HG03442 (cell line): ENCODE measurements around the gene VPS37C.

ENCODE experiments used
- ATAC-seq: cut with Tn5 transposase; IDR thresholded peaks from one replicate; pipeline ENCODE4 v1.9.1; 2021; ENCODE audit warnings: mild to moderate bottlenecking, moderate library complexity; ENCODE audit not compliant: unreplicated experiment

Gene VPS37C

DNA sequence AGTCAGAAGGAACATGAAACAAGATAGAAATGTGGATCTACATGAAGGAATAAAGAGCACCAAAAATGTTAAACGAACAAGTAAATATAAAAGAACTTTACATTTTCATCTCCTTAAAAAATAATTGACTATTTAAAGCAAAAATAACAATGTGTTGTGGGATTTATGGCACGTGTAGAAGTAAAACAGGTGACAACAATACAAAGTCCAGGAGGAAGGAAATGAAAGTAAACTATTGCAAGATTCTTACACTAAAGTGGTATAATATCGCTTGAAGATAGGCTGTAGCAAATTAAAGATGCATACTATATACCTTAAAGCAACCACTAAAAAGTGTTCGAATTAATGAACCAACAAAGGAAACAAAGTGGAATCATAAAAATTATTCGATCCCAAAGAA is 5.5 kb downstream of the VPS37C start:
- ATAC-seq = no peak

GRCh38 chr11:61155312-61155711 is 5.9 kb downstream of the VPS37C start:
- no peak for ATAC-seq

- ATAC-seq = no peak
These were observed 6.7 kb downstream of the VPS37C start for GRCh38 chr11:61154528-61154927.

DNA sequence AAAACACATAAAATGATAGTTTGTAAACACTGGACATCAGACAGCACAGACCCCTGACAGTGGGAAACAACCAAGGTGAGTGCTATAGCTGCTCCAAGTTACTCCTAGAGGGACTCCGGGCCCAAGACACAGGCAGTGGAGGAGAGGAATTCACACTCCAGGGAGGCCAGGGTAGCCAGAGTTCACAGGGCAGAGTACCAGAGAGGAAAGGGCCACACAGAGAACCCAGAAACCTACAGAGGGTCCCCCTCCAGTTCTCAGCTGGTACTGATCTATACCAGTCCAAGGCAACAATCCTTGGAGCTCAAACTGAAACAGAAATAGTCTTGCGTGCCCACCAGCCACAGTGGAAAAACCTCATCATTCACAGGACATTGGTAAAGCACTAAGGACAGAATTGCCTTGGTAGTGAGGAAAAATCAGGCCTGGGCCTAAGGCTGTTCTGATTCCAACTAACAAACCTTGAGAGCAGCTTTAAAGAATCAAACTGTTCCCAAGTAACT is 7.6 kb downstream of the VPS37C start:
- no peak for ATAC-seq

GRCh38 chr11:61152816-61153592 is 8.2 kb downstream of the VPS37C start:
- ATAC-seq = no peak

- ATAC-seq = no peak
These were observed 9.5 kb downstream of the VPS37C start for GRCh38 chr11:61151545-61152252.

DNA sequence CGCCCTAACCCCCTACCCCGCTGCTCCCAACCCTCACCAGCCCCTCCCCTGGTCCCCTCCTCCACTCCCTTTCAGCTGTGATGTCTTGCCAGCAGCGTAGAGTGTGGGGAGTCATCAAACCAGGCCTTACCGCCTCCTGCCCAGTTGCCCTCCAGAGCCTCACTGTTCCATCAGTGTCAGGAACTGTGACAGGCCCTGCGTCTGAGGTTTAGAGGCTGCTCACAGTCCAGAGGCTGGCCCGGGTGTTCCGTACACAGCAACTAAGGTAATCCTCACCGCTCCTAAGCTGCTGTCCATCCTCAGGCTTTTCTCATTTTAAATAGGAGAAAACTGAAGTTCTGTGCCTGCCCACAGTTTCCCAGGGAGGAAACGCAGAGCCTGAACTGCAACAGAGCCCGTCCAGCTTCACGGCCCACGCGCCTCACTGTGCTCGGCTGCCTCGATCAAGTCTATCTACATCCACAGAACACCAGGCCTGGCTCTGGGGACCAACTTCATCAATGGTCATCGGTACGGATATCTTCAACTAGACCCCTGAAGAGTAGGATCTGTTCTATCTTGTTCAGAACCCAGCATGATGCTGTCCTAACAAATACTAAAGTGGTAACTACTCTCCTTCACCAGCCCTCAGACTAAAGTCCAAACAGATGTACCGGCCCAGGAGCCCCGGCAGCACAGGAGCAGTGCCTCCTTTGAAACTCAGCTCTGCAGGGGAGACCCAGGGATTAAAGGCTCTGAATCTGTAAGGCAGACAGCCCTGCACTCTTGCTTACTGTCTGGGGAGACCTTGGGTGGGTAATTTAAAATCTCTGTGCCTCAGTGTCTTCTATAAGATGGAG is 10.3 kb downstream of the VPS37C start:
- ATAC-seq = no peak

DNA sequence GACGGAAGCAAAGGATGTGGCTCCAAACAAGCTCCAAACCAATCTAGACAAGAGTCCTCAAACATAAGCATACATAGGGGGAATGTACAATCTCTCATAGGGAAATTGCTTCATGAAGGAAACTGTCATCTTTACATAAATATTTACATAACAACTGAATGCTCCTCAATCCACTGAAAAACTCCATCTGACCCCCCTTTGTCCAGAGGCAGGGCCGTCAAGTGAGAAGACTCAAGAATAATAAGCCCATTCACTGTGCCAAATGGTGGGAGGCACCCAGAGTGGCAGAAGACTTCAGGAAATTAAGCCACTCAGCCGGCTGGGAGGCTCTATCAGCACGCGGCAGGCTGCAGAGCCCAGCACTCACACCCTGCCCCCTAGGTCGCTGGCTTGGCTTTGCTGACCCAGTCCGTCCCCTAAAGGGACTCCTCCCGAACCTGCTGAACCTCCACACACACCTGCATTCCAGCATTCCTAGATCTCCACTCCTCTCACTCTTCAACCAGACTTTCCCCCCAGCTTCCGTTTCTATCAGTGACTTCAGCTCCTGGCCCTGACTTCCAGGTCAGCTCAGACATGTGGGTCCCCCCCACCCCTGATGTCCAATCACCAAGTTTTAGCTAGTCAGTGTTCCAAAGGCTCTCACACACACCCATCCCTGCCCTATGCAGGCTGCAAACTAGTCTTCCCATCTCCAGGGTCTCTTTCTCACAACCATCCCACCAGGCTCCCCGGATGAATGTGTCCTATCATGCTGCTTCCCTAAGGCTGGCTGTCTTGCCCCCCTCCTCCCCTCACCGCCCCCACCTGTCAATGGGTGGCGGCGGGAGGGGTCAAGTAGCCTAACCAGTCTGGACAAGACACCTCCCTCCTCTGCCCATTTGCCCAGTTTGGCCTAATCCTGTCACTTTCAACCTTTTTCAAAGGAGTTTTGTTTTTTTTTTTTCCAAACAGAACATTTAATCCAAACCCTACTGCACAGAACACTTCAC is 11.3 kb downstream of the VPS37C start:
- no peak for ATAC-seq

- no peak for ATAC-seq
These were observed 13.2 kb downstream of the VPS37C start for GRCh38 chr11:61147791-61148620.

DNA sequence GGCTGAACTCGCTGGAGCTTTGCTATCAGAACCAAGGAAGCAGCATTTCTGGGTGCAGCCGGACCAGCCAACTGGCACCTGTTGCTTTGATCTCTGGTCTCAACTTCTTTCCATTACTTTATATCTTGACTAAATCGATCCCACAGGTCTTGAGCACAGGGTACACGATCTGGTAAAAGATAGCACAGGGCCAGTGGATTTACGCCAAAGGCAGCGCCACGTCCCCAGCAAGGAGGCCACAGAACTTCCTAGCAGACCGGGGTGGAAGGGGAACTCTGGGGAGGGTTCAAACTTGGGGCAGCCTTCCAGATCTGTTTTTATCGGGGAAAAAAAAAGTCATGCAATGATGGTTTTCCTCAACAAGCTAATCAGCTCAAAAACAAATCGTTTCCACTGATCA is 14.0 kb downstream of the VPS37C start:
- ATAC-seq = no peak

DNA sequence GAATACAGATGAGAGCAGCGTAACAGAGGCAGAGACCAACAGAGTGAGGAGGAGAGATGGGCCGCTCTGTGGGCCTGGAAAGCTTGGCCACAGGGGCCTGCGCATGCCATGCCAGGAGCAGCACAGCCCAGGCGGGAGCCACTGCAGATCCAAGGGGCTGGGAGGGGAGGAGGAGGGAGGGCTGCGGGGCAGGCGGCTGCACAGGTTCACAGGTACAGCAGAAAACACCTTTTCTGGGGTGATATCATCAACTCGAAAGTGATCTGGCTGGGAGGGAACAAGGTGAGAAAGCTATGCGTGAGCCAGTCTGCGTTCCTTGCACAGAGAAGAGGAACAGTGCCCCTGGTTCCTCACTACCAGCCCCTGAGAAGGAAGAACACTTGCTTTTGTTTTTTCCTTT is 14.8 kb downstream of the VPS37C start:
- no peak for ATAC-seq

GRCh38 chr11:61145228-61146005 is 15.8 kb downstream of the VPS37C start:
- no peak for ATAC-seq

DNA sequence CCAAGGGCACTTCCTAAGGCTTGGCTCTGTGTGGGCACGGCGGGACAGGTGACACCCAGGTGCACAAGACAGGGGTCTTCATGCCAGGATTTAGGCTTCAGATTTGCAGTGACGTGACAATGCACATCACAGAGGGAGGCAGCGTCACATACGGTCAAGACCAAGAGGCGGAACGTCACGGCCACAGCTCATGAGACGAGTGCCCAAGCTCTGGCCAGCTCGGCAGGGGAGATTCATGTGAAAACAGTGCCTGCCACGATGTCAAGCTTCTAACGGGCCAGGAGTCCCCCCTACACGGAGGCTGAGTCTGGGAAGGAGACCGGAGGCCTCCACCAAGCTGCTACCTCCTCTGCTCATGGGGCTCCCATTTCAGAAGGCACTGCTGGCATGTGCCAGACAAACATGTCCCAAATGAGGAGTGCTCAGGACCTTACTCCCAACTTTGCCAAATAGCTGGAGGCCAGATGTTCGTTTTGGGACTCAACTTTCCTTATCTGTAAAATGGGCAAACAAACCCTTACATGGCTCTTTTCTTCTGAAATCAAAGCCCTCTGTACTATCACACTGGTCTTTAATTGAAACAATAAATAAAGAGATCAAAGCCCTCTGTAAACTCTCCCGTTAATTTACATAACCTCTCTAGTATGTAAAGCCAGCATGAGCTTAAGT is 16.6 kb downstream of the VPS37C start:
- no peak for ATAC-seq

DNA sequence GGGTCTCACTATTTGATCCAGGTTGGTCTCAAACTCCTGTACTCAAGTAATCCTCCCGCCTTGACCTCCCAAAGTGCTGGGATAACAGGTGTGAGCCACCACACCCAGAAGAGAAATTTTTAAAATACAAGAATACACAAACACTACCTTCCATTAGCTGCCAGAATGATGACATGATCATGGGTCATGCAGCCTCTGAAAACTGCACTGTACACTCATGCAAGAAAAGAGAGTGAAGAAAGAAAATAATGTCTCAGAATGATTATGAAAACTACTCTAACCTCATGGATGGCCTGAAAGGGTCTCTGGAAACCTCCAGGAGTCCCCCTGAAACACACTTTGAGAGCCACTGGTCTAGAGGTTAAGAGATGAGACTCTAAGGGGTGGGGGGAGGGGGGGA is 18.8 kb downstream of the VPS37C start:
- ATAC-seq = no peak

GRCh38 chr11:61141601-61142028 is 19.6 kb downstream of the VPS37C start:
- no peak for ATAC-seq

DNA sequence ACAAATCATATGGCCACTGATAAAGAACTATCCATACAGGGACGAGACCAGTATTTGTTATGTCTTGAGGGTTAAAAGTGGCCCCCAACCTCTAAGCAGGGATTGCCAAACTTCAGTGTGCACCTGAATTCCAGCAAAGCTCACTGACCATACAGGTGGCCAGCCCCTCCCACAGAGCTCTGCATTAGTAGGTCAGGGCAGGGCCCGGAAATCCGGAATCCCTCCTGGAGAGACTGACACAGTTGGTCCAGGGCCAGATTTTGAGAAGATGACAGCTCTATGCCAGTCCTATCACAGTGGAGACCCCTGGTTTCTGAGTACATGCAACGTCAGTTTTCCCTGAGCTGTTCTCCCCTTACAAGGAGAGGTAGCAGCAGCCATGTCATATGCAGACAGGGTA is 20.8 kb downstream of the VPS37C start:
- no peak for ATAC-seq

GRCh38 chr11:61139387-61139786 is 21.8 kb downstream of the VPS37C start:
- ATAC-seq = no peak

- no peak for ATAC-seq
These were observed 22.3 kb downstream of the VPS37C start for GRCh38 chr11:61138935-61139334.
